GM12874 (cell line): ENCODE data around the gene MAMDC4.

Experiments used
- CTCF ChIP-seq: IDR thresholded peaks from 2 replicates; pipeline ENCODE4 v1.5.1; 2011; ENCODE audit warnings: low read depth, mild to moderate bottlenecking, control low read depth, low read length, moderate library complexity; ENCODE audit not compliant: insufficient read depth

The MAMDC4 gene

GRCh38 chr9:136851941-136852663 is at the start of gene MAMDC4:
Gene MAMDC4, plus strand, starts transcription at chr9:136852346. Its CDS starts 71 bp downstream, at chr9:136852417.
- TF ChIP-seq CTCF, result no peak

- TF ChIP-seq CTCF, result no peak
Measured at GRCh38 chr9:136803551-136804508, 48.3 kb upstream of the MAMDC4 start.

GRCh38 chr9:136804509-136805206 is 47.5 kb upstream of the MAMDC4 start:
- no peak for TF ChIP-seq CTCF

- no peak for TF ChIP-seq CTCF
Measured at GRCh38 chr9:136805207-136805740, 46.9 kb upstream of the MAMDC4 start.

- TF ChIP-seq CTCF, result no peak
Measured at GRCh38 chr9:136806067-136806466, 46.1 kb upstream of the MAMDC4 start.

GRCh38 chr9:136806631-136807201 is 45.4 kb upstream of the MAMDC4 start:
- TF ChIP-seq CTCF, result no peak
